SKM-1 (cell line): Measurements from ENCODE around the gene MYL2.
A peak's percentile ranks its signal among the peaks of the same experiment; 100 is the strongest.
"Not testable (repeated sequence)": the region's sequence is repeated elsewhere in the genome, so short reads cannot be mapped to it uniquely, and the experiment has no call there.

Source experiments
- DNase-seq: peaks from one replicate; lab custom pipeline; 2025; ENCODE audit not compliant: unreplicated experiment; lab: John Stamatoyannopoulos, UW

Gene MYL2, protein sequence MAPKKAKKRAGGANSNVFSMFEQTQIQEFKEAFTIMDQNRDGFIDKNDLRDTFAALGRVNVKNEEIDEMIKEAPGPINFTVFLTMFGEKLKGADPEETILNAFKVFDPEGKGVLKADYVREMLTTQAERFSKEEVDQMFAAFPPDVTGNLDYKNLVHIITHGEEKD

DNA sequence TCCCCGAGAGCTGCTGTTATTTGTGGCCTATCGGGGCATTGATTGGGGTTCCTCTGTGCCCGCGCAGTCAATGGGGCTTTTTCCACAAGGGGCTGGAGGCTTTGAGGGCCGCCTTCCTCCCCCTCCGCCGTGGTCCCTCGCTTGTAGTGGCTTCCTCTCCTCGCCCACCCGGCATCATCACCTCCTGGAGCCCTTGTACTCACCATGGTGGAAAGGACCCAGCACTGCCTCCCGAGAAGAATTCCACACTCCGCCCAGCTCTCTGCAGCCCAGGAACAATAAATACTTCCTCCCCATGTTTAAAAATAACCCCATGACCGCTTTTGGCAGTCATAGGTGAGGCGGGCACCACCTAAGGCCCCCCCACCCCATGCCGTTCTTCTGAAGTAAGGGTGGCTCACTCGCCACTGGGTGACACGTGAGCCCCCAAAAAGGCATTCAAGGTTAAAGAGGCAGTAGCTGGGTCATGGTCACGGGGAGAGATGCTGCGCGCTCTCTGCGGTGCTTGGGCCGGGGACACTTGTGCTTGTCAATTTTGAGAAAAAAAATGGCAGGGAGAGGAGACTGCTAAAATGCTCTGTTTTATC, at the start of gene MYL2:
TSS of gene MYL2 (minus strand) at position 256 of the 587 bp plus-strand sequence. CDS start at position 206, 50 bp downstream.
- no peak for DNase-seq

DNA sequence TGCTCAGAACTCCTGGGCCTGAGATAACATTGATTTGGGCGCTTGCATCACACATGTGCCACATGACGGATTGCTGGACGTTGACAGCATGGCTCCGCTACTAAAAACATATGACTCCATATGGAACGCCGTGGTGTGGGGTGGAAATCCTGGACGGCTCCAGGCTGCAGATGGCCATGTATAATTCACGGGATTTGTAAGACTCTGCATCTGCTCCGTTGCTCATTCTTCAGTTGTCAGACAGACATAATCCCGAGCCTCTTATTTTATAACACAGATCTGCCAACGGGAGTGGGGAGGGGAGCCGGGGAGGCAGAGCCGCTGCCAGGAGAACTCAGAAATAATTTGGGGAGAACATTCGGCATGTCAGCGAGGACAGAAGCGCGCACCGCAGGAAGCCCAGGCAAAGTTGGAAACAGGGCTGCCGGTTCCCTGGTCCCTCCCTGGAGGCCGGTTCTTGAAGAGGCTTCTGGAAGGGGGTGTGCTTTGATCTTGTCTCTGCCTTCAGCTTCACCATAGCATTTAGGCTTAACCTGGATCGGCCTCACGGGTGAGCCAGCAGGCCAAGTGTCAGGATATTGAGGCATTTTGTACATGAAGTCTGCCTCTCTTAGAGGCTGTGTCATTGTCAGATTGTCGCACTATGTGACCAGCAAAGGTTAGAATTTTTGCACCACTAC, 45.8 kb upstream of the MYL2 start:
- no peak for DNase-seq

DNA sequence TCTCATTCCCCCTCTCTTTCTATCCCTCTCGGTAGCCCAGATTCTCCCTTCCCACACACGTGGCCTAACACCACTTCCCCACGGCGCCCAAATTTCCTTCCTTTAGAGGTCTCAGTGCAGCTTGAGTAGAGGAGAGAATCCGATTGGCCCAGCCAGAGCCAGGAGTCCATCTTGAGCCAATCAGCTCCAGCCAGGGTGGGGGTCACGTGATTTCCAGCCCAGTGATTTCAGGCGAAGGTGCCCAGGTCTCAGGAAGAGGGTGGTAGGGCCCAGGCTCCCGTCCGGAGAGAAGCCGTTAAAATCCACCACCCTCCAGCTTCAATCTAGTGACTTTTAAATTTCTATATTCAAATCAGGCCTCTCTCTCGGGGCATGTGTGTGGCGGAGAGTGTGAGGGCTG, 45.2 kb upstream of the MYL2 start:
- DNase-seq, result no peak

DNA sequence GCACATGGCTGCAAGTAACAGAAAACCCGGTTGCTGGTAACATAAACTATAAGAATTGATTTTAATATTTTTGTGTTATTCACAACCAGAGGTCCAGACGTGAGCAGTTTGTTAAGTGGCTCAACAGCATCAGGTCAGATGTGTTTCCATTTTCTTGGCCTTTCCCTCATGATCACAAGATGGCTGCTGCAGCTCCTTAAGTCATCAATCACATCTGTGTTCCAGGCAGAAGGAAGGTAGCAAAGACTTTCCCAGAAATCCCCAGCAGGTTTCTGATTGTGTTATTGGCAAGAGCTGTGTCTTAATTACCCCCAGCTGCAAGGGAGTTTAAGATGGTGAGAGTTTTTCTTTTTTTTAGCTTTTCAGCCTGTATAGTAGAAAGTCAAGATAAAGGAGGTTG, 40.4 kb upstream of the MYL2 start:
- DNase-seq, result no peak

DNA sequence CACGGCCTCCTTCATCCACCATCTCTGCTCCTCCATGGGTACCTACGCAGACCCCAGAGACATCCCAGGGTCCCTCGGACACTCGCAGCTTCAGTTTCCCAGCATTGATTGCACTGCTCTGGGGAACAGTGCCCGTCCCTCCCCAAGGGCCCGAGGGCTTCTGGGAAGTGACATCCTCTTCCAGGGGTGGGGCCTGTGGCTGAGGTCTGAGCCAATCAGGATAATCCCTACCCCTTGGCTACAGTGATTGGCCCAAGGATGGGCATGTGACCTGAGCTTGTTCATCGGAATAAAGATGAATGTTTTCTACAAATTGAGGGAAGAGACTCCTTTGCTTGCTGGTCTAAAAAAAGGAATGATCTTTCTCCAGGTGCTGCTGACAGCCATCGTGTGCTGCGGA, 37.3 kb upstream of the MYL2 start:
- no peak for DNase-seq

DNA sequence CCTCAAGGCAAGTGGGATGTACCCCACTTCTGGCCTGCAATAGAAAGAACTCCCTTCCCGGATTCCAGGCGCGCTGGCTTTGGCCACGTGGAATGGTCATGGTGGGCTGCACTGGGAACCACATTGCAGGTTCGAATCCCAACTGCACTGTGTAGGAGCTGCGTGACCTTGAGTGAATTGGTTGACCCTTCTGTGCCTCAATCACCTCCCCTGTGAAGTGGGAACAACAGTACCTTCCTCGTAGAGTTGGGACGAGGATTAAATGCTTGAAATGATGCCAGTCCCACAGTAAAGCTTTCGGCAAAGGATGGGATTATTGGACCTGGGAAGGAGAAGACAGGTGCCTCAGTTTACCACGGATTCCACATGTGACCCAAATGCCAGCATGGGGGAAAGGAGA, 36.8 kb upstream of the MYL2 start:
- no peak for DNase-seq

DNA sequence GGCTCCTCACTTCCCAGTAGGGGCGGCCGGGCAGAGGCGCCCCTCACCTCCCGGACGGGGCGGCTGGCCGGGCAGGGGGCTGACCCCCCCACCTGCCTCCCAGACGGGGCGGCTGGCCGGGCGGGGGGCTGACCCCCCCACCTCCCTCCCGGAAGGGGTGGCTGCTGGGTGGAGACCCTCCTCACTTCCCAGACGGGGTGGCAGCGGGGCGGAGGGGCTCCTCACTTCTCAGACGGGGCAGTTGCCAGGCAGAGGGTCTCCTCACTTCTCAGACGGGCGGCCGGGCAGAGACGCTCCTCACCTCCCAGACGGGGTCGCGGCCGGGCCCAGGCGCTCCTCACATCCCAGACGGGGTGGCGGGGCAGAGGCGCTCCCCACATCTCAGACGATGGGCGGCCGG, 30.5 kb upstream of the MYL2 start:
- DNase-seq, result not testable (repeated sequence)

DNA sequence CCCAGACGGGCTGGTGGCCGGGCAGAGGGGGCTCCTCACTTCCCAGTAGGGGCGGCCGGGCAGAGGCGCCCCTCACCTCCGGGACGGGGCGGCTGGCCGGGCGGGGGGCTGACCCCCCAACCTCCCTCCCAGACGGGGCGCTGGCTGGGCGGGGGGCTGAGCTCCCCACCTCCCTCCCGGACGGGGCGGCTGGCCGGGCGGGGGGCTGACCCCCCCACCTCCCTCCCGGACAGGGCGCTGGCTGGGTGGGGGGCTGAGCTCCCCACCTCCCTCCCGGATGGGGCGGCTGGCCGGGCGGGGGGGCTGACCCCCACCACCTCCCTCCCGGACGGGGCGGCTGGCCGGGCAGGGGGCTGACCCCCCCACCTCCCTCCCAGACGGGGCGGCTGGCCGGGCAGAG, 30.1 kb upstream of the MYL2 start:
- not testable (repeated sequence) for DNase-seq

DNA sequence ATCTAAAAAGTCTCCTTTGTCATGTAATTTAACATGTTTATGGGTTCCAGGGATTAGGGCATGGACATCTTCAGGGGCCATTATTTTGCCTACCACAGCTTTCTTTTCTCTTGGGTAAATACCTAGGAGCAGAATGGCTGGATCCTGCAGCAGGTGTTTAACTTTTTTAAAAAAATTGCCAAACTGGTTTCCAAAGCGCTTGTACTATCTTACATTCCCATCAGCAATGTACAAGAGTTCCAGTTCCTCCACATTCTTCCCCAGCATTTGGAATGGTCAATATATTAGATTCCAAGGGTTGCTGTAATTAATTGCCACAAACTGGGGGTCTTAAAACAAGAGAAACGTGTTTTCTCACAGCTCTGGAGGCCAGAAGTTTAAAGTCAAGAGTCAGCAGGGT, 27.7 kb upstream of the MYL2 start:
- DNase-seq, result no peak

DNA sequence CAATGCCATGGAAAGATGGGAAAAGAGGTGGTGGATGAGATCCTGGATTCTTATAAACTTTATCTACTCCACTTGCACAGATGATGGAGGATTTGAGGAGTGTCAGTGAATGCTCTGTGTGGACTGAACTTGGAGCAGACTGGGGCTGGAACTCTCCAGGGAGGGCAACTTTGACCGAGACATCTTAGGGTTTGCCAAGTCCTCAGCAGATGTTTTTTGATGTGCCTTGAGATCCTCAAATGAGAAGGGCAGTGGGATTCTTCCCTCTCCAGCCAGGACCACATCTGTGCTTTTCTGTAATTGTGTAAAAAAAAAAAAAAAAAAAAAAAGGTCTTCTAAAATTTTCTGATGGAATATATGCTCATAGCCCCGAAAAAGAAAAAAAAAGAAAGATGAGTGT, 23.0 kb upstream of the MYL2 start:
- DNase-seq, result no peak

DNA sequence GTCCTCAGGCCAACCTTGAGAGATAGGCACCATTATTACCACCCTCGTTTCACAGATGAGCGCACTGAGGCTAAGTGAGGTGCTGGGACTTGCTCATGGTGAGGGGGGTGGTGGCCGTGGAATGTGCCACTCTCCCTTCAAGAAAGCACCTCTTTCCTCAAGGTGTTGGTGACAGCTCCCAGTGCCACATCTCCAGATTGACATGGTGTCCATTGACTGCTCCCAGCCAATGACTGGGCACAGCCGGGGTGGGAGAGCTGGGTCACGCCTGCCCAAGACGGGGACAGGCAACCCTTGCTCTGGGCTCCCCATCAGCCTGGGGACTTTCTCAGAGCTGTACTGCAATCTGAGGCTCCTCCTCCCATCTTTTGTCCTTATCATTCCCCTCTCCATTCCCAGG, 21.0 kb upstream of the MYL2 start:
- no peak for DNase-seq

DNA sequence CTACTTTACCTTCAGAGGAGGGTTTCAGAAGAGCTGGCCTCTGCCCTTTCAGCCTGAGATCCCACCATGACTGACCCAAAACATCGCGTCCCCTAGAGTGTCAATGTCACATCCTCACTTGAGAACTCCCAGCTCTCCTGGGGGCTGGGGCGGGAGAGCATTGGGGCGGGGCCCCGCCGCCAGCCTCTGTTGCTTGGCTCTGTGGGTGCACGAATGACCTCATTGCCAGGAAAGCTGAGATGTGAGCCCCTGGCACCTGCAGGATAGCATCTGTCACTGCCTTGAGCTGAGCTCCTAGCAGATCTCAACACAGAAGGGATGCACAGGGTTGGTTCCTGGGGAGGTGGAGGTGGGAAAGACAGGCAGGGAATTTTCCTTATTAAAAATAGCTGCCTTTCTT, 20.6 kb upstream of the MYL2 start:
- DNase-seq, result no peak

DNA sequence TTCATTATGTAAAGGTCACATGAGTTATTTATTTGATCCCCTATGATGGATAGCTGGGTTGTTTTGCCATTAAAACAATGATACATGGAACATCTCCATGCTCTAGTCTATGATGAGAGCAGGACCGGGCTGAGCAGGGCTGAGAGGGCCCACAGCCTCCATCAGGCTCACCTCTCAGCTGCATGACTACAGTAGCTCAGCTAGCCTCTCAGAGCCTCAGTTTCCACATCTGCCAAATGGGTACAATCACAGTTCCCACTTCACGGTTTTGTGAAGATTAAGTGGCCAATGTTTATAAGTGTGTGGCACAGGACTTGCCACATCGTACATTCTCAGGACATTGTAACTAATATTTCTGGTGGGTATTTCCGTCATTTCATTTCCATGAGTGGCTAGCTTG, 19.9 kb upstream of the MYL2 start:
- DNase-seq, result no peak

DNA sequence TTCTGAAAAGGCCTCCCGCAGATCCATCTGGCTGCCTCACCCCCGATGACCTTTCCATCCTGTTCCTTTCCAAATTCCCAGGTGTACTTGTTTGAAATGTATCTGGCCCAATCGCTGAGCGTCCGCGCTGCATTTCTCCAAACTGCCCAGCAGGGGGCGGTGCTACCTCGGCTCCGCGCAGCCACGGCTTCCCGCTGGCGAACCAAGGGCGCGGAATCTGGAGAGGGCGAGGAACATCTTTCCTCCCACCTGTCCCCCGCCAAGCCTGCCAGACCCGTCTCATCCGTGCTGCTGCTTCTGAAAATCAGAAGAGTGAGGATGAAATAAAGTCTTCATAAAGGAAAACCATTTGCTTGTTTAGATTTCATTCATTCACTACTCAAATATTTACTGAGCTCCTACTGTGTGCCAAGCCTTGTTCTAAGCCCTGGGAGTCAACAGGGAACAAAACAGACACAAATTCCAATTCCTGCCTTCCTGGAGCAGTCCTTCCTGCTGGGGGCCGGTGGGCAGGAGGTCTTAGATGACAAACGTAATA, 16.8 kb upstream of the MYL2 start:
- DNase-seq, result peak; percentile 10

DNA sequence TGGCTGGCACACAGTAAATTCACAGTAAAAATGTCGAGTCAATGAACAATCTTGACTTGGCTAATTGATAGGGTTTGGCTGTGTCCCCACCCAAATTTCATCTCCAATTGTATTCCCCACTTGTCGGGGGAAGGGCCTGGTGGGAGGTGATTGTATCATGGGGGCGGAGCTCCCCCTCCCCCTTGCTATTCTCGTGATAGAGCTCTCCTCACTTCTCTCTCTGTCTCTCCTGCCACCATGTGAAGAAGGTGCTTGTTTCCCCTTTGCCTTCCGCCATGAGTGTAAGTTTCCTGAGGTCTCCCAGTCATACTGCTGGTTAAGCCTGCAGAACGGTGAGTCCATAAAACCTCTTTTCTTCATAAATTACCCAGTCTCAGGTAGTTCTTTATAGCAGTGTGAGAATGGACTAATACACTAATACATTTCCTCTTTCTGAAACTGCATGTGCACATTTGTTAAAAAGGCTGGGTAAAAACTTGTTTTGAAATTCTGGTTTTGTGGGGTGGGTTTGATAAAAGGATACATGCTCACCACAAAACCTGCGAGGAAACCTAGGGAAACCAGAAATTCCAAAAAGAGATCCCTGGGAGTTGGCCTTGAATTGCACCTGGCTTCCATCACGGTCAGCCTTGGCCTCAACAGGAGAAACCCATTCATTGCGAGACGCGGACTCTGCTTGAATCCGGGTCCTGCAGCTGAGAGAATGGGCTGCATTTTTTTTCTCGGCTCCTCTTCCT, 16.2 kb upstream of the MYL2 start:
- no peak for DNase-seq

DNA sequence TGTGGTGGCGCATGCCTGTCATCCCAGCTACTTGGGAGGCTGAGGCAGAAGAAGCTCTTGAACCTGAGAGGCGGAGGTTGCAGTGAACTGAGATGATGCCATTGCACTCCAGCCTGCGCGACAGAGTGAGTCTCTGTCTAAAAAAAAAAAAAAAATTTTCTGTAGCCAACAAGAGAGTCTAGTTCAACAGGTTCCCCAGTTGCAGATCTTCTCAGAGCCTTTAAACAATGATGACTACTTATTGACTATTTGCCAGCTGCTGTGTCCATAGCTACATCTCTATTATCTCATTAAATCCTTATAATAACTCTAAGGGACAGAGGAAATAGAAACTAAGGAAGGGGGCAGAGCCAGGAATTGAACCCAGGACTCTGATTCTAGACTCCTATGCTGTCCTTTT, 15.2 kb upstream of the MYL2 start:
- no peak for DNase-seq

DNA sequence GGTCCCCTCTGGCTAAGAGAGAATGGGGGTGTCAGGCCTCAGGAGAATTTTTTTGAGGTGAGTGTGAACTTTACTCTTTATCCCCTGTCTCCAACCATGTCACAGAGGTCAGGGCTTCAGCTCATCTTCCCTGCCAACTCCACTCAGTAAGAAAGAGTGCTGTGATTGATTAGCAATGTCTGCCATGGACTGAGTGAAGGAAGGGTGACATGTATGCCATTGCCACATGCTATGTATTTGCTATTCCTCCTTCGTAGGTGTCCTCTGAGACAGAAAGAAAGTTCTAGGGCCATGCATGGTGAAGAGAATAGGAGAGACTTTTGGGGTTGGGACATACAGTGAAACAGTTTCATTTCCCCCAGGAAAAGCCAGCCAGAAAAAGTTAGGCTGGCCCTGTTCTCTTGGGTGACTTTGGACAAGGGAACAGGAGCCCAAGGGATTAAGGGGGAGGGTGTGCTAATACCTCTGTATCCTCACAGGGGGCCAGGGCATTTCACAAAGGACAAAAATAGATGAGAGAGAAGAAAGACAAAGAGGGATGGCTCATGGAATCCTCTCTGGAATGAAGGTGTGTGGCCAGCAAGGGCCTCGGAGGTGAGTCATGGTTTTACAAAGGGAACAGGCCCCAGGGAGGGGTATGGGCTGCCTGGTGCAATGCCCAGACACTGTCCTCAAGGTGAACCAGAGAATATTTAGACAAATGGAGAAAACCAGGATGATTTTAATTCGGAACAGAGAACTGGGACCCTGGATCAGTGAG, 13.9 kb upstream of the MYL2 start:
- DNase-seq, result no peak

DNA sequence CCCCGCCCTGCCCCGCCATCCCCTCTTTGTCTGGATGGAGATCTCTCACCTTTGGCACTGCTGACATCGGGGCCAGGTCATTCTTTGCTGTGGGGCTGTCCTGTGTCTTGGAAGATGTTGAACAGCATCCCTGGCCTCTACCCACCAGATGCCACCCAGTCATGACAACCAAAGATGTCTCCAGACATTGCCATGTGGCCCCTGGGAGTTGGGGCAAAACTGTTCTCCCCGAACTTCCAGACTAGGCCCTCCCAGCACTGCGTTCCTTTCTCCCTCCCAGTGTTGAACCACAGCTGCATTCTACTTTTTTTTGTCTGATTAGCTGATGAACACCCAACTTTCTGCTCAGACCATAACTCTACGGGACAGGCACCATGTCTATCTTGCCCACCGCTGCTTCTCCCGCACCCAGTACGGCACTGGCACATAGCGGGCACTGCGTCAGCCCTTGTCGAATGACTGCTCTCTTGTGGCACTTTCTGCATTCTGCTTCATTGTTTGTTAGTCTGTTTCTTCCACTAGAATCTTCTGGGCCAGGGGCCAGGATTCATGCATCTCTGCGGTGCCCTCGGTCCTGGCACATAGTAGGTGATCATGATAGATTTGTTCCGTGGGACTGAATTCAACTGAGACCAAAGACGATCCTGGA, 13.1 kb upstream of the MYL2 start:
- no peak for DNase-seq

DNA sequence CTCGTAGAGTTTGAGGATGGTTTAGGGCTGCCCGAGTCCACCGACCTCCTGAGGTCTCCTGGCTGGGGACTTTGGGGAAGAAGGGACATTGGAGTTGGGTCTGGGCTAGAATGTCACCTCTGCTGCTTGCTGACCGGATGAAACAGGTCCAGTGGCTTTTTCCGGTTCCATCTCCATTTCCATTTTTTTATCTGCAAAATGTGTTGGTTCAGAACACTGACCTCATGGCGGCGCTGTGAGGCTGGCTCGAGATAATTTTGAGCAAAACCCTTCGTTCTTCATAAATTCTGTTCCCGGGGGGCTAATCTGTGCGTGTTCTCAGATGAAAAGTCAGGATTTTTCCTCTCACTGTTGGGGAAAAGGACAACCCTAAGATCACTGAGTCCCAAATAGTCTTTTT, 11.7 kb upstream of the MYL2 start:
- no peak for DNase-seq

DNA sequence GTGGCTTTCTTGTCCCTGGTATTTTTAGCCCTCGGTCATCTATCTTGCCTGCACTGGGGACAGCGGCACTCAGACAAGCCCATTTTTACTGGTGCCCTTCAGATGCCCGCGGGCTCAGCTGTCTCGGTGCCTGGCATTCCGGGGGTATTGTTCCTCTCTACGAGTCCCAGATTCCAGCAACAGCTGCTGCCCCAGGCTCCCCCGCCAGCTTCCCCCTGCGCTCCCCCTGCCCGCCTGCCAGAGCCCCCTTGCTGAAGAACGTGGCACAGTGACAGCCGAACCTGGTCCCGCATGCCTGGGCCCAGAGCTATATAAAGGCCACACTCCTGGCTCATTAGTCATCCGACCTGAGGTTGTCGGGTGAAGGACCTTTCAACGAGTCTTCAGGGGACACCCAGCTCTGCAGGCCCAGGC, 10.9 kb upstream of the MYL2 start:
- DNase-seq, result no peak
